Tibial artery (tissue), 4 donors: Measurements from ENCODE around the gene ZBTB5.
"Not testable (repeated sequence)": the region's sequence is repeated elsewhere in the genome, so short reads cannot be mapped to it uniquely, and the experiment has no call there.

Source experiments
- DNase-seq, 2 donors: peaks; one replicate each; pipeline ENCODE4 v3.0.0-alpha.2; 2019
- H3K27ac ChIP-seq, 2 donors: fragments of 200-600 bp; sonication (generic) in 1 of 2; 1 replicate in 1 of 2; 2 replicates in 1 of 2; pipeline ENCODE4 v1.5.1; 2018 to 2019; ENCODE audit warnings: mild to moderate bottlenecking in 1 of 2
- H3K27me3 ChIP-seq, 2 donors: fragments of 200-600 bp; sonication (generic) in 1 of 2; one replicate each; pipeline versions ENCODE4 v1.5.1 to v1.6.0; 2016 to 2019
- H3K36me3 ChIP-seq, 3 donors: fragments of 200-600 bp; sonication (generic) in 2 of 3; one replicate each; pipeline ENCODE4 v1.5.1; 2016 to 2019; ENCODE audit warnings: mild to moderate bottlenecking in 2 of 3
- H3K4me1 ChIP-seq, 4 donors: fragments of 200-600 bp; sonication (generic) in 2 of 4; 1 replicate in 3 of 4; 2 replicates in 1 of 4; pipeline ENCODE4 v1.5.1; 2016 to 2019
- H3K4me3 ChIP-seq, 2 donors: fragments of 200-600 bp; sonication (generic) in 1 of 2; 1 replicate in 1 of 2; 2 replicates in 1 of 2; pipeline ENCODE4 v1.5.1; 2018 to 2019; ENCODE audit warnings: mild to moderate bottlenecking in 2 of 2
- H3K9me3 ChIP-seq, 3 donors: fragments of 200-600 bp; sonication (generic) in 1 of 3; one replicate each; pipeline ENCODE4 v1.5.1; 2016 to 2019
- CTCF ChIP-seq, 2 experiments: fragments of 200-600 bp in 1 of 2; fragments of 450-650 bp in 1 of 2; IDR thresholded peaks; one replicate each; pipeline ENCODE4 v1.5.1; 2017 to 2019; ENCODE audit warnings: antibody characterized with exemption in 2 of 2, mild to moderate bottlenecking in 1 of 2, moderate library complexity in 1 of 2
- intact Hi-C: fragments of 100-400 bp; cut with DNase I; formaldehyde crosslinking; loops from one replicate; pipeline ENCODE4 v1.15.0; 2023; ENCODE audit warnings: low total_unique reads

Gene ZBTB5

DNA sequence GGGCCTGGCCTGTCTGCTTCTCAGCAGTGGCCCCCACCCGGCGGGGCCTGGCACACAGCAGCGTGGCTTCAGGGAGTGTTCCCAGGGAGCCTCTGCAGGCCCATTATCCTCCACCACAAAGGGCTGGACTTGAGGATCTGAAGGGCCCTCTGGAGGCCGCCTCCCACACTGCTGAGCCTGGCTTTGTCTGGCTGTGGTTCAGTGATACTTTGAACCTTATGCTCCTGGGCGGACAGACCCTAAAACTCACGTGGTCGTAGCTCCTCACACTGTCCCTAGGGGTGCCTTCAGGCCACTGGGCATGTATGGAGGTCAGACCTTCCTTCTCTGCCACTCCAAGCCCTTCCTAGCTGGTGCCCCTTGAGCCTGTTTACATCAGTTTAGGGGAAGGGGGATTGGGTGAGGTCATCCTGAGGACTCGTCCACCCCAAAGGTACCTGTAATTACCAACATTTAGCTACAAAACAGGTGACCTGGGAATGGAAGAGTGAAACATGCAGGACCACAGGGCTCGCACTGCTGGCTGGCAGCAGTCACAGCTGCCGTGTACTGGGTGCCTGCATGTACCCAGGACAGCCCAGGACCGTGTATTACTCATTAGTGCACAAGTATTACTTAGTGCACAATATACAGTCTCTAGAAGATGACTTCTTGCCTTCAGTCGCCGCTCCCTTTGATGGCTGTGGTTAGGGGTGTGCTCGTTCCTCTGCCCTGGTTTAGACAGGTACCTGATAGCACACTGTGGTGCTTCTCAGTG, 34.2 kb downstream of the ZBTB5 start:
- Histone ChIP-seq H3K4me3 (no peak overlapping the region), H3K4me1 (peaks cover 0 to 6% (median 0%) of the 10 kb centered on the region in 4 donors), H3K9me3 (no peaks in the 10 kb centered on the region), H3K36me3 (peaks cover 13 to 90% (median 89%) of the 10 kb centered on the region in 3 donors), H3K27me3 (no peaks in the 10 kb centered on the region), H3K27ac (no peak overlapping the region)
- no peak for DNase-seq
- no peak for TF ChIP-seq CTCF (IDR thresholded peaks at IDR 0.05)
- intact Hi-C loops: no loop called here

DNA sequence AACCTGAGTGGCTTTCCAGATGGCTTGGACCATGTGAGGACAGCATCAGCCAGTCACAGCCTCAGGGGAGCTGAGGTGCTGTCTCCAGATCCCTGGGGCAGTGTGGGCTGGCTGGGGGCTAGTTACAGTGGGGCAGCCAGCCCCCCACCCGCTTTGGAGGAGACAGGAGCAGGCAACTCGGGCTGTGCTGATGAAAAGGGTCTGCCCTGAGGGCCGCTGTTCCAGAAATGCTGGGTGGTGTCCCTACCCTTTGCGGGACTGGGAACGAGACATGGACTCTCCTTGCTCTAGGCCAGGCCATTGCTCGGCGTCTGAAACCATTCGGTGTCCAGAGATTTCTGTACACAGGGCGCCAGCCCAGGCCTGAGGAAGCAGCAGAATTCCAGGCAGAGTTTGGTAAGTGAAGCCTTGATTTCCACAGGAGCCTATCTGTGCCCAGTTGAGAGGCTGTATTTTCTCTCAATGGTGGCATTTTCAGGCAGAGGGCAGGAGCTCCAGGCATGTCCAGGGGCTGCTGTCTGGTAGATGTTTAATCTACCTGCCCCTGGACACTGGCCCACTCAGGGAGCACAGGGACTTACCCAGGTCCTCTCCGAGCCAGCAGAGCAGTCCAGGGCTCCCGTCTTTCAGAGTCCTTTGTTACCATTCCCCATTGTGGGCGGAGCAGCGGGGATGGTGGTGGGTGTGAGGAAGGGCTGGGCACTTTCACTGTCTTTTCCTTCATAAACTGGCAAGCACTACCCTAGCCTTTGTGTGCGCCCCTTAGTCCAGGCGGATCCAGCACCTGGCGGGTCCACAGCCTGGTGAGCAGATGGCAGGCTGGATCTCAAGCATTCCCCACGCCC, 35.6 kb downstream of the ZBTB5 start:
- DNase-seq: peak in 1 of 2 donors; percentile 63
- no peak overlapping the region for H3K4me3 ChIP-seq
- H3K36me3 ChIP-seq: peaks cover 13 to 84% (median 78%) of the 10 kb centered on the region in 3 donors
- intact Hi-C loops: loop anchor here (10.0 kb wide), 1 partner anchor 145 kb away; the partner anchor contains the start of gene FBXO10
- H3K27ac ChIP-seq: no peak overlapping the region
- peaks cover 0 to 12% (median 5%) of the 10 kb centered on the region in 4 donors for H3K4me1 ChIP-seq
- TF ChIP-seq CTCF (IDR thresholded peaks at IDR 0.05): no peak
- no peaks in the 10 kb centered on the region for H3K27me3 ChIP-seq
- no peaks in the 10 kb centered on the region for H3K9me3 ChIP-seq

GRCh38 chr9:37428345-37428744, 36.9 kb downstream of the ZBTB5 start:
- peaks cover 0 to 19% (median 18%) of the 10 kb centered on the region in 4 donors for H3K4me1 ChIP-seq
- intact Hi-C loops: loop anchor here (10.0 kb wide), 1 partner anchor 146 kb away; the partner anchor contains the start of gene FBXO10
- H3K27ac ChIP-seq: no peak overlapping the region
- H3K4me3 ChIP-seq: no peak overlapping the region
- H3K36me3 ChIP-seq: peaks cover 13 to 73% (median 67%) of the 10 kb centered on the region in 3 donors
- no peak for TF ChIP-seq CTCF (IDR thresholded peaks at IDR 0.05)
- no peaks in the 10 kb centered on the region for H3K27me3 ChIP-seq
- DNase-seq: no peak
- no peaks in the 10 kb centered on the region for H3K9me3 ChIP-seq

- H3K27ac ChIP-seq: no peak overlapping the region
- no peak overlapping the region for H3K4me3 ChIP-seq
- TF ChIP-seq CTCF (IDR thresholded peaks at IDR 0.05): no peak
- intact Hi-C loops: loop anchor here (10.0 kb wide), 1 partner anchor 148 kb away; the partner anchor contains the start of gene FBXO10
- H3K36me3 ChIP-seq: peaks cover 13 to 61% (median 54%) of the 10 kb centered on the region in 3 donors
- no peaks in the 10 kb centered on the region for H3K27me3 ChIP-seq
- DNase-seq: no peak
- H3K9me3 ChIP-seq: no peaks in the 10 kb centered on the region
- peaks cover 0 to 26% (median 25%) of the 10 kb centered on the region in 4 donors for H3K4me1 ChIP-seq
Measured at GRCh38 chr9:37426846-37427245, 38.4 kb downstream of the ZBTB5 start.

- H3K4me1 ChIP-seq: peaks cover 0 to 27% (median 25%) of the 10 kb centered on the region in 4 donors
- not testable (repeated sequence) for DNase-seq, H3K27me3 ChIP-seq, H3K9me3 ChIP-seq, H3K4me3 ChIP-seq, H3K27ac ChIP-seq
- H3K36me3 ChIP-seq: peaks cover 13 to 57% (median 50%) of the 10 kb centered on the region in 3 donors
- intact Hi-C loops: loop anchor here (10.0 kb wide), 1 partner anchor 148 kb away; the partner anchor contains the start of gene FBXO10
Measured at GRCh38 chr9:37426431-37426830, 38.8 kb downstream of the ZBTB5 start.
